GM20431 (cell line): ENCODE measurements around the gene GALNTL6.
"Not testable (repeated sequence)": the region's sequence is repeated elsewhere in the genome, so short reads cannot be mapped to it uniquely, and the experiment has no call there.

Source experiments
- in situ Hi-C: fragments of 300-500 bp; cut with MseI, MboI; formaldehyde crosslinking; loops from one replicate; pipeline ENCODE4 v1.15.0; 2020; ENCODE audit warnings: low sequenced_read_pairs; ENCODE audit not compliant: unreplicated experiment

GALNTL6 gene

GRCh38 chr4:172344308-172344938 is 531.2 kb downstream of the GALNTL6 start:
- in situ Hi-C loops: no loop called here

DNA sequence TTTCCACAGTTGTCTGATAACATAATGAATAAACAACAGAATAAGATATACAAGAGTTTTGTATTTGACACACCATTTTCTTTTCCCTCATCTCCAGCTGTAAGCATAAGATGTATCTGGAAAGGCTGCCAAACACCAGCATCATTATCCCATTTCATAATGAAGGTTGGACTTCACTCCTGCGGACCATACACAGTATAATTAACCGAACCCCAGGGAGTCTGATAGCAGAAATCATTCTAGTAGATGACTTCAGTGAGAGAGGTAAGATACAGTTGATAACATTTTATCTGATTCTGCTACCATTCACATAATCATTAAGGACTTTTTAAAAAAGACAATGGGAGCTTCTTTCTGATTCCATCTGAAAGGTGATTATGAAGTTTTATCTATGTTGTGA is 535.2 kb downstream of the GALNTL6 start:
- in situ Hi-C loops: no loop called here

- in situ Hi-C loops: no loop called here
Measured at GRCh38 chr4:172352356-172352755, 539.2 kb downstream of the GALNTL6 start.

DNA sequence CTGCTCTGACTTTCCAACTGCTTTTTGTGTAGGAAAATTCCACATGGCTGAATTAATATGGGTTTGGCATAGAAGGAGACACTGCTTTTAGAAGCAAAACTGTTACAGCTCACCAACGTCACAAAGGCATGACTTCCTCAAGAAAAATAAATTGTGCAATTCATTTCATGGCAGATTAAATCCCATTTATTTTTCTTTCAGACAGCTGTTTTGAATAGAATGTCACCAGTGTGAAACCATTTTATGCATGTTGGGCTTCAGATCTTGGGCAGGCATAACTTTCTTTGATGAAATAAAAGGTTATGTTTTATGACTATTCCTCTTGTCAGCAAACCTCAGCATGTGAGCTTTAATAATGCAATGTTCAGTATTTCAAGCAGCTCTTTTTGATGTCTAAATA is 542.8 kb downstream of the GALNTL6 start:
- in situ Hi-C loops: no loop called here

DNA sequence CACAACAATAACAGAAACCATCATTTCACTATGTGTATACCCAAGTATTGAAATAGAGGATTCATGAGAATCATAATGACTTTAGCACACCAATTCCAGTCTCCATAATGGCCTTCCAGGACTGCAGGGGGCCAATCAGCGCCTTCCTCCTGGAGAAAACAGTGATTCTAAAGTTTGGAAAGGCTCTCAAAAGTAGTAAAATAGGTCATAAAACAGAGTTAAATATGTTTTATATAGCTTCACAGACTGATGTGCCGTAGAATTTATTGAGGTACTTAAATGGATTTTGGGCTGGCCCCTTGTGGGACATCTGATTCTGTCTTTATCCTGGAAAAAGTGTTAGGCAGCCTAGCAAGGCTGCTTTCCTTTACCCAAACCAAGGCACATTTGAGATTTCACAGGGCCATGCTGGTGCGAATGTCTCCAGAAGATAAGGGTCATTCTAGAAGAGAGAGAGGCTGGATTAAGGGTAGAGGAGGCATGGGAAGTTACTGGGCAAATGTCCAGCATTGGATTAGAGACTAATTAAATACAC is 543.9 kb downstream of the GALNTL6 start:
- in situ Hi-C loops: no loop called here

DNA sequence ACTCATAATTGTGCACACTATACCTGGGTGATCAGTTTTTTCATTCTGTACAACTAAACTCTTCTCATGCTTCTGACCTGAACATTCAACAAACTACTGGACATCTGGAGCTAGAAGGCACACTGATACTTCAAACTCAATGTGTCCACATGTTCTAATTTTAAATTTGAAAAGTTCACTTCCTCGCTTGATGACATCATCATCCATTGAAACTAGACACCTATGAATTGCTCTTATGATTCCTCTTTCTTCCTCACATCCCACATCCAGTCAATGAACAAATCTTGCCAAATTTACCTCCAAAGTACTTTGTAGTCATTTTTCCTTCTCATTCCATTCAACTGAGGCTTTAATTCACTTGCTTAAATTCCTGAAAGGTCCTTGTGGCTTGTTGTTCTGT is 549.4 kb downstream of the GALNTL6 start:
- in situ Hi-C loops: no loop called here

DNA sequence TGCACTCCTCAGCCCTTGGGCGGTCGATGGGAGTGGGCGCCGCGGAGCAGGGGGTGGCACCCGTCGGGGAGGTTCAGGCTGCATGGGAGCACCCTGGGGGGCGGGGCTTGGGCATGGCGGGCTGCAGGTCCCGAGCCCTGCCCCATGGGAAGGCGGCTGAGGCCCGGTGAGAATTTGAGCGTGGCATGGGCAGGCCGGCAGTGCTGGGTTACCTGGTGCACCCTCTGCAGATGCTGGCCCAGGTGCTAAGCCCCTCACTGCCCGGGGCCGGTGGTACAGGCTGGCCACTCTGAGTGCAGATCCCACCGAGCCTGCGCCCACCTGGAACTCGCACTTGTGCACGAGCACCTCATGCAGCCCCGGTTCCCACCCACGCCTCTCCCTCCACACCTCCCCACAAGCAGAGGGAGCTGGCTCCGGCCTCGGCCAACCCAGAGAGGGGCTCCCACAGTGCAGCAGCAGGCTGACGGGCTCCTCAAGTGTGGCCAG is 556.3 kb downstream of the GALNTL6 start:
- in situ Hi-C loops: no loop called here

- in situ Hi-C loops: no loop called here
Measured at GRCh38 chr4:172377486-172378140, 564.4 kb downstream of the GALNTL6 start.

DNA sequence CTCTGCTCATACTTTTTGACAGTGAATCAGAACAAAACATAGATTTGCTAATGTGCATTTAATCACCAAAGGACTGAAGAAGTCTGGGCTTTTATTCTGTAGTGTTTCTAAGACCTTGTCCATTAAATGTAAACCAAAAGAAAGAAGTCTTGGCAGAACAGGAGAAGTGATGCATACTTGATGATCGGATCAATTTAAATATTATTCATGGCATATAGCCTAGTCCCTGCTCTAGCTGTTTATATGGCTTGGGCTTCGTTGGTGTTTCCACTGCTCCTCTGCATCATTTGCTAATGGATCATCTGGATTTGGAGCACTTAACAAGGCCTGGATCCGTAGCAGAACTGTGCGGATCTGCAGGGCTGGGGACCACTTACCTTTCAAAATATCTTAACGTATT is 566.6 kb downstream of the GALNTL6 start:
- in situ Hi-C loops: no loop called here

GRCh38 chr4:172390331-172390730 is 577.1 kb downstream of the GALNTL6 start:
- in situ Hi-C loops: no loop called here

GRCh38 chr4:172392741-172393140 is 579.5 kb downstream of the GALNTL6 start:
- in situ Hi-C loops: no loop called here

DNA sequence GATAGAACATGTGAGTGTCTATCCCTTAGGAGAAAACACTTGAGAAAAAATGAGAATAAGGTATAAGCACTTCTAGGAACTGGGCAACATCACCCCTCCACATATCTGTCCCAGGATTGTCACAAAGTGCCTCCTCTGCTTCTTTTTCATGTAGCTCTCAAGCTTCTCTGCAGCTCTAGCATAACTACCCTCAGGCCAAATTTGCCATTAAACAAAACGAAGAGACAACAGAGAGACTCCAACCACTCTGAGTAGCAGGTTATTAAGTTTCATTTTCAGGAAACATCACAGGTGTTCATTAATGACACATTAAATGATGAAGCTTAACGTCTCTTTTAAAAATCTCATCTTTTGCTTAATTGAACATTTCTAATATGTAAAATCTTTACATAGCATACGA is 580.0 kb downstream of the GALNTL6 start:
- in situ Hi-C loops: no loop called here

GRCh38 chr4:172404676-172405075 is 591.5 kb downstream of the GALNTL6 start:
- in situ Hi-C loops: no loop called here

DNA sequence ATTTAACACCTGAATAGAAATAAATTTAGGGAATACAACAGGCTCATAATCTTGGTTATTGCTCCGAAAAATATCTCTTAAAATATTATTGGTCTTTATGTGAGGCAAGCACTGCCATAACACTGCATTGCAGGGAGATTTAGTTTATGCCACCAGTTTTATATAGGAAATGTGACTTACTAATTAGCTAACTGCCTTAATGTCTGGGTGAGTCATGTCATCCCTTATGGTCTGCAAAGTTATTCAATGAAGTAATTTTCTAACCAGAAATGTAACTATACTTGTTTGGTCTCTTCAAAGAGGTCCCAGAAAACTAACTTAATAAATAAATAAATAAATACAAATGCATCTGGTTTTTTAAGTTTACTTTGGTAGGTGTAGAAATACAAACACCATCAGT is 597.2 kb downstream of the GALNTL6 start:
- in situ Hi-C loops: no loop called here

DNA sequence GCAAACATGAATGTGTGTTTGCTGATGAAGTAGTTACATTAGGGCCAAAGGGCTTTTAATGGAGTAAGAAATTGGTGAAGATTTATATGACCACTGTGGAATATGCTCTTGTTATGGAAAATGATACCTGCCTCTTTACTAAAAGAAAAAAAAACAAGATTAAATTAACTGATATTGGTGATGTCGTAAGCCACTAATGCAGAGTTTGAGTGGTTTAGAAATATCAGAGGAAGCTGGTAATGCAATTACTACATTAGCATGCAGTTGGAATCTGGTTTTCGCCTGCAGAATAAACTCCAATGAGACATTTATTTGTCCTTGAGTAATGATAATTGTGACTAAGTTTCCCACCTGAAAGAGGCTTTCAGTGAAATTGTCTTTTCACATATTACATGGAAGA is 597.9 kb downstream of the GALNTL6 start:
- in situ Hi-C loops: no loop called here

- in situ Hi-C loops: no loop called here
Measured at GRCh38 chr4:172412851-172413580, 599.8 kb downstream of the GALNTL6 start.

DNA sequence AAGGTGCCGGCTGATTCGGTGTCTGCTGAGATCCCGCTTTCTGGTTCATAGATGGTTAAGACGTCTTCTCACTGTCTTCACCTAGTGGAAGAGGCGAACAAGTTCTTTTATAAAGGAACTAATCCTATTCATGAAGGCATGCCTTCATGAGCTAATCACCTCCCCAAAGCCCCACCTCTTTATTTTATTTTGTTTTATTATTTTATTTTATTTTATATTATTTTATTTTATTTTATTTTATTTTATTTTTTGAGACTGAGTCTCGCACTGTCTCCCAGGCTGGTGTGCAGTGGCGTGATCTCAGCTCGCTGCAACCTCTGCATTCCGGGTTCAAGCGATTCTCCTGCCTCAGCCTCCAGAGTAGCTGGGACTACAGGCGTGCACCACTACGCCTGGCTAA is 615.8 kb downstream of the GALNTL6 start:
- in situ Hi-C loops: not testable (repeated sequence)

GRCh38 chr4:172480471-172480870 is 667.3 kb downstream of the GALNTL6 start:
- in situ Hi-C loops: no loop called here

DNA sequence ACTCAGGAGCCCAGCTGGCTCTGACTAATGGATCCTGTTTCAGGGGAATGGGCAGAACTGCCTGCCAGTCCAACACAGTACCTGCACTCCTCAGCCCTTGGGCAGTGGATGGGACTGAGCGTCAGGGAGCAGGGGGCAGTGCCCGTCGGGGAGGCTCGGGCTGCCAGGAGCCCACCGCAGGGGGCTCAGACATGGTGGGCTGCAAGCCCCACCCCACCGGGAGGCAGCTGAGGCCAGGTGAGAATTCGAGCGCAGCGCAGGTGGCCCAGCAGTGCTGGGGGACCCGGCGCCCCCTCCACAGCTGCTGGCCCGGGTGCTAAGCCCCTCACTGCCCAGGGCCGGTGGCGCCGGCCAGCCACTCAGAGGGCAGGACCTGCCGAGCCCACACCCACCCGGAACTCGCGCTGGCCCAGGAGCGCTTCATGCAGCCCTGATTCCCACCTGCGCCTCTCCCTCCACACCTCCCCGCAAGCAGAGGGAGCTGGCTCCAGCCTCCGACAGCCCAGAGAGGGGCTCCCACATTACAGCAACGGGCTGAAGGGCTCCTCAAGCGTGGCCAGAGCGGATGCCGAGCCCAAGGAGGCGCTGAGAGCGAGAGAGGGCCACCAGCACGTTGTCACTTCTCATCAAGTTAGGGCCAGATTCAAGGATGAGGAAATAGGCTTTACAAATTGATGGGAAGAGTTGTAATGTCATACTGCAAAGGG is 668.8 kb downstream of the GALNTL6 start:
- in situ Hi-C loops: no loop called here

DNA sequence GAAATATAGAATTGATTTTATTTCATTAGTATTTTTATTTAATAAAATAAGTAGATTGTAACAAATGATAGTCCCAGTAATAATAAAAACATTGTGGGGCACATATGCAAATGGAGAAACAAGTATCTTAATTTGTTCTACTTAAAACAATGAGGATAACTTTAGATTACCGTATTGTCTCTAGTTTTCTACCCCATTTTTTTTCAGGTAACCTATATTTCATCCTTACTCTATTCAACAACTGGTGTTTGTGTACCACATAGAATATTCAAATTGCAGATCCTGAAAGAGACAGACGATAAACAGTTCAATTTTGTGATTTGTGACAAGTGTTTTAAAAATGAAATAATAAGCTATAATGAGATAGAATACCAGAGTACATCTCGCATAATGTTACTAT is 671.8 kb downstream of the GALNTL6 start:
- in situ Hi-C loops: no loop called here
